Smooth muscle cell (in vitro differentiated cells): ENCODE data around the gene ACOXL. TPM values are rescaled to one million over a fixed set of nuclear protein-coding genes. Genes with fewer than 3 reads are reported as not detected.

Experiments
- DNase-seq: peaks from one replicate; lab custom pipeline; 2025; ENCODE audit not compliant: unreplicated experiment; lab: John Stamatoyannopoulos, UW
- H2AFZ ChIP-seq: fragments of 200-600 bp; sonication (generic); 2 replicates; pipeline ENCODE4 v1.6.0; 2016; ENCODE audit warnings: antibody characterized with exemption, low read depth, mild to moderate bottlenecking
- H3F3A ChIP-seq: fragments of 200-600 bp; sonication (generic); 2 replicates; pipeline ENCODE4 v1.6.0; 2017; ENCODE audit warnings: antibody characterized with exemption, low read depth
- H3K27ac ChIP-seq: fragments of 200-600 bp; sonication (generic); 2 replicates; pipeline ENCODE4 v1.5.1; 2016; ENCODE audit warnings: low read depth, mild to moderate bottlenecking
- H3K27me3 ChIP-seq: fragments of 200-600 bp; sonication (generic); 2 replicates; pipeline ENCODE4 v1.6.1; 2016; ENCODE audit warnings: low read depth, mild to moderate bottlenecking
- H3K36me3 ChIP-seq: fragments of 200-600 bp; sonication (generic); 2 replicates; pipeline ENCODE4 v1.5.1; 2016; ENCODE audit warnings: low read depth
- H3K4me1 ChIP-seq: fragments of 200-600 bp; sonication (generic); 2 replicates; pipeline ENCODE4 v1.5.1; 2016; ENCODE audit warnings: low read depth
- H3K4me2 ChIP-seq: fragments of 200-600 bp; sonication (generic); 2 replicates; pipeline ENCODE4 v1.6.0; 2016; ENCODE audit warnings: mild to moderate bottlenecking
- H3K4me3 ChIP-seq: fragments of 200-600 bp; sonication (generic); 2 replicates; pipeline ENCODE4 v1.5.1; 2016; ENCODE audit warnings: mild to moderate bottlenecking
- H3K79me2 ChIP-seq: fragments of 200-600 bp; sonication (generic); 2 replicates; pipeline ENCODE4 v1.6.0; 2016; ENCODE audit warnings: low read depth, mild to moderate bottlenecking
- H3K9ac ChIP-seq: fragments of 200-600 bp; sonication (generic); 2 replicates; pipeline ENCODE4 v1.6.0; 2016; ENCODE audit warnings: low read depth
- H3K9me3 ChIP-seq: fragments of 200-600 bp; sonication (generic); replicated peaks from 2 replicates; pipeline ENCODE4 v1.5.1; 2016; ENCODE audit warnings: low read depth
- H4K20me1 ChIP-seq: fragments of 200-600 bp; sonication (generic); 2 replicates; pipeline ENCODE4 v1.6.0; 2016; ENCODE audit warnings: low read depth
- WGBS: methylation state at CpG from one replicate; pipeline ENCODE4 v1.1.7; 2016; ENCODE audit warnings: low lambda C conversion rate; 5-methylcytosine and 5-hydroxymethylcytosine counted together
- polyA plus RNA-seq: library from polyadenylated mRNA; unstranded; fragments of >200 nt; fragmentation: Nextera tagmentation; extraction: Ambion mirVana; gene quantifications from 2 replicates; pipeline ENCODE4 v1.2.1, GENCODE V29; 2016
- total RNA-seq: library from RNA; depleted of rRNA; stranded (reverse); fragments of >200 nt; gene quantifications from 2 replicates; pipeline ENCODE4 v1.2.3, GENCODE V29; 2014
- TF ChIP-seq, protein P1 (sequence below): fragments of 200-600 bp; sonication (generic); IDR thresholded peaks from 2 replicates; pipeline ENCODE4 v1.5.1; 2017; ENCODE audit warnings: borderline replicate concordance, mild to moderate bottlenecking, antibody characterized with exemption; ENCODE audit not compliant: insufficient read depth, poor library complexity, severe bottlenecking

The ACOXL gene
- total and polyA plus RNA-seq, 2 experiments from 2014 or later = not detected

GRCh38 chr2:110793034-110793433 is 60.7 kb downstream of the ACOXL start:
- TF ChIP-seq, protein P1, sequence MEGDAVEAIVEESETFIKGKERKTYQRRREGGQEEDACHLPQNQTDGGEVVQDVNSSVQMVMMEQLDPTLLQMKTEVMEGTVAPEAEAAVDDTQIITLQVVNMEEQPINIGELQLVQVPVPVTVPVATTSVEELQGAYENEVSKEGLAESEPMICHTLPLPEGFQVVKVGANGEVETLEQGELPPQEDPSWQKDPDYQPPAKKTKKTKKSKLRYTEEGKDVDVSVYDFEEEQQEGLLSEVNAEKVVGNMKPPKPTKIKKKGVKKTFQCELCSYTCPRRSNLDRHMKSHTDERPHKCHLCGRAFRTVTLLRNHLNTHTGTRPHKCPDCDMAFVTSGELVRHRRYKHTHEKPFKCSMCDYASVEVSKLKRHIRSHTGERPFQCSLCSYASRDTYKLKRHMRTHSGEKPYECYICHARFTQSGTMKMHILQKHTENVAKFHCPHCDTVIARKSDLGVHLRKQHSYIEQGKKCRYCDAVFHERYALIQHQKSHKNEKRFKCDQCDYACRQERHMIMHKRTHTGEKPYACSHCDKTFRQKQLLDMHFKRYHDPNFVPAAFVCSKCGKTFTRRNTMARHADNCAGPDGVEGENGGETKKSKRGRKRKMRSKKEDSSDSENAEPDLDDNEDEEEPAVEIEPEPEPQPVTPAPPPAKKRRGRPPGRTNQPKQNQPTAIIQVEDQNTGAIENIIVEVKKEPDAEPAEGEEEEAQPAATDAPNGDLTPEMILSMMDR = no peak
- Histone ChIP-seq H3K27me3 (peaks cover 72% of the 10 kb centered on the region), H2AFZ (no peak overlapping the region), H4K20me1 (no peaks in the 10 kb centered on the region), H3K4me3 (no peak overlapping the region), H3K36me3 (no peaks in the 10 kb centered on the region), H3K27ac (no peak overlapping the region), H3F3A (no peaks in the 10 kb centered on the region), H3K4me1 (no peaks in the 10 kb centered on the region), H3K9ac (no peak overlapping the region), H3K79me2 (no peaks in the 10 kb centered on the region), H3K4me2 (no peak overlapping the region), H3K9me3 (no peaks in the 10 kb centered on the region)
- DNase-seq = no peak
- WGBS = 91% methylated on average over 4 of the region's 4 CpGs

GRCh38 chr2:110794390-110794789 is 62.0 kb downstream of the ACOXL start:
- no peaks in the 10 kb centered on the region for H3F3A ChIP-seq
- 87% methylated on average over 4 of the region's 4 CpGs for WGBS
- H3K27ac ChIP-seq = no peak overlapping the region
- H3K36me3 ChIP-seq = no peaks in the 10 kb centered on the region
- TF ChIP-seq, protein P1 = no peak
- no peaks in the 10 kb centered on the region for H3K9me3 ChIP-seq
- H3K9ac ChIP-seq = no peak overlapping the region
- H3K79me2 ChIP-seq = no peaks in the 10 kb centered on the region
- H3K27me3 ChIP-seq = peaks cover 63% of the 10 kb centered on the region
- no peaks in the 10 kb centered on the region for H4K20me1 ChIP-seq
- H3K4me3 ChIP-seq = no peak overlapping the region
- H3K4me1 ChIP-seq = no peaks in the 10 kb centered on the region
- no peak overlapping the region for H3K4me2 ChIP-seq
- no peak for DNase-seq
- H2AFZ ChIP-seq = no peak overlapping the region

DNA sequence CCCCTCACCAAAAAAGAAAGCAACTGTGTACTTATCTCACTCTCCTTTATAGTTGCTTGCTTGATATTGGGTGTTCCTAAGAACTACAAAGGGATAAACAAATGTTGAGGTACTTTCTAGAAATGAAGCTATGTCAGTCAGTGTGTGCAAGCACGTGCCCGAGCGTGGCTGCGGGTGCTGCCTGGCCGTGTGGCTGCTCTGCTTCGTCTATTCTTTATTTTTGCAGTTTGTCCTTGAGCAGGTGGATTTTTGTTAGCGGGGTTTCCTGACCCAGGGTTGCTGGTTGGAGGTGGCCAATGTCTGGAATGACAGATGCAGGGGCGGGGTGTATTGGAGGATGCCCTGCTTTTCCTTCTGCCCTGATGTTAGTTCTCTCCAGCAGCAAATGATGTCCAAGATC is 62.6 kb downstream of the ACOXL start:
- H4K20me1 ChIP-seq = no peaks in the 10 kb centered on the region
- no peak overlapping the region for H2AFZ ChIP-seq
- H3K4me3 ChIP-seq = no peak overlapping the region
- WGBS = 95% methylated on average over 8 of the region's 8 CpGs
- no peaks in the 10 kb centered on the region for H3F3A ChIP-seq
- DNase-seq = no peak
- H3K9ac ChIP-seq = no peak overlapping the region
- H3K27me3 ChIP-seq = peaks cover 58% of the 10 kb centered on the region
- no peaks in the 10 kb centered on the region for H3K36me3 ChIP-seq
- no peaks in the 10 kb centered on the region for H3K9me3 ChIP-seq
- no peaks in the 10 kb centered on the region for H3K79me2 ChIP-seq
- no peaks in the 10 kb centered on the region for H3K4me1 ChIP-seq
- TF ChIP-seq, protein P1 = no peak
- no peak overlapping the region for H3K4me2 ChIP-seq
- H3K27ac ChIP-seq = no peak overlapping the region

- Histone ChIP-seq H3K4me2 (no peak overlapping the region), H3K4me1 (no peaks in the 10 kb centered on the region), H3K27me3 (peaks cover 53% of the 10 kb centered on the region), H3K36me3 (no peaks in the 10 kb centered on the region), H4K20me1 (no peaks in the 10 kb centered on the region), H3K27ac (no peak overlapping the region), H3K9ac (no peak overlapping the region), H3F3A (no peaks in the 10 kb centered on the region), H3K79me2 (no peaks in the 10 kb centered on the region), H2AFZ (no peak overlapping the region), H3K4me3 (no peak overlapping the region), H3K9me3 (no peaks in the 10 kb centered on the region)
- TF ChIP-seq, protein P1 = no peak
- DNase-seq = no peak
- 79% methylated on average over 7 of the region's 7 CpGs for WGBS
Measured at GRCh38 chr2:110796716-110797301, 64.4 kb downstream of the ACOXL start.
